ENCODE results near the gene HMG20B.

The HMG20B gene

GRCh38 chr19:3585301-3586126 lies 12.8 kb downstream of the HMG20B start, which contains the start of gene GIPC3:
Gene GIPC3 (plus strand): TSS chr19:3585478. CDS start chr19:3585598, 120 bp downstream.
- DNase-seq, result no peak

GRCh38 chr19:3586127-3586626 lies 13.4 kb downstream of the HMG20B start:
- DNase-seq, result no peak

GRCh38 chr19:3586707-3587346 lies 14.1 kb downstream of the HMG20B start:
- no peak for DNase-seq

GRCh38 chr19:3589439-3589838 lies 16.7 kb downstream of the HMG20B start:
- no peak for DNase-seq

- DNase-seq, result no peak
Measured at GRCh38 chr19:3589949-3590348, 17.2 kb downstream of the HMG20B start.

GRCh38 chr19:3590991-3591659 lies 18.4 kb downstream of the HMG20B start:
- no peak for DNase-seq

- DNase-seq, result no peak
Measured at GRCh38 chr19:3591876-3592613, 19.3 kb downstream of the HMG20B start.

- DNase-seq, result no peak
Measured at GRCh38 chr19:3593156-3593555, 20.4 kb downstream of the HMG20B start.

GRCh38 chr19:3595521-3596061 lies 22.8 kb downstream of the HMG20B start:
- DNase-seq, result no peak

- DNase-seq, result no peak
Measured at GRCh38 chr19:3599776-3600187, 27.0 kb downstream of the HMG20B start.

- DNase-seq, result no peak
Measured at GRCh38 chr19:3601021-3601420, 28.3 kb downstream of the HMG20B start.

- no peak for DNase-seq
Measured at GRCh38 chr19:3603121-3603811, 30.5 kb downstream of the HMG20B start.

- no peak for DNase-seq
Measured at GRCh38 chr19:3604227-3604986, 31.7 kb downstream of the HMG20B start.

GRCh38 chr19:3604987-3605343 lies 32.2 kb downstream of the HMG20B start:
- DNase-seq, result no peak

- no peak for DNase-seq
Measured at GRCh38 chr19:3605361-3605760, 32.6 kb downstream of the HMG20B start.

GRCh38 chr19:3605770-3606169 lies 33.0 kb downstream of the HMG20B start:
- no peak for DNase-seq

GRCh38 chr19:3606174-3606689 lies 33.5 kb downstream of the HMG20B start:
- DNase-seq, result no peak

GRCh38 chr19:3606690-3607289 lies 34.0 kb downstream of the HMG20B start, which contains the start of gene TBXA2R:
Gene TBXA2R (minus strand): TSS chr19:3606875. CDS start chr19:3600634, 6,241 bp downstream.
- peak; percentile 47 for DNase-seq

GRCh38 chr19:3607303-3608078 lies 34.7 kb downstream of the HMG20B start:
- DNase-seq, result no peak

All from GOT3 (cell line).